SU-DHL-6 (cell line): Measurements from ENCODE around the gene BRSK2.

Experiments used
- H2AFZ ChIP-seq: fragments of 200-600 bp; sonication (generic); 2 replicates; pipeline ENCODE4 v1.6.1; 2014; ENCODE audit warnings: low read depth, mild to moderate bottlenecking, moderate library complexity, mixed read lengths, antibody characterized with exemption, low read length; ENCODE audit not compliant: severe bottlenecking
- H3F3A ChIP-seq: fragments of 200-600 bp; shearing (Covaris generic); 2 replicates; pipeline ENCODE4 v1.6.0; 2016; ENCODE audit warnings: antibody characterized with exemption, mild to moderate bottlenecking; ENCODE audit not compliant: insufficient read depth
- H3K27ac ChIP-seq: fragments of 200-600 bp; sonication (generic); 2 replicates; pipeline ENCODE4 v1.5.1; 2016; ENCODE audit warnings: low read depth, mild to moderate bottlenecking, low read length, moderate library complexity, mixed read lengths
- H3K27me3 ChIP-seq: fragments of 200-600 bp; sonication (generic), shearing (Covaris generic); 2 replicates; pipeline ENCODE4 v1.6.0; 2014; ENCODE audit warnings: mild to moderate bottlenecking, low read length
- H3K36me3 ChIP-seq: fragments of 200-600 bp; sonication (generic); 2 replicates; pipeline ENCODE4 v1.6.1; 2014; ENCODE audit warnings: mild to moderate bottlenecking, low read length, mixed read lengths
- H3K4me2 ChIP-seq: fragments of 300-600, 200-600 bp; shearing (Covaris generic), sonication (generic); 2 replicates; pipeline ENCODE4 v1.6.0; 2014; ENCODE audit warnings: low read length, low read depth, mild to moderate bottlenecking; ENCODE audit not compliant: poor library complexity, severe bottlenecking
- H3K4me3 ChIP-seq: fragments of 200-600 bp; sonication (generic); 2 replicates; pipeline ENCODE4 v1.5.1; 2014; ENCODE audit warnings: antibody characterized with exemption, low read length, mild to moderate bottlenecking, mixed read lengths; ENCODE audit not compliant: insufficient read depth, poor library complexity, severe bottlenecking
- H3K79me2 ChIP-seq: fragments of 200-600 bp; sonication (generic); 2 replicates; pipeline ENCODE4 v1.6.1; 2014; ENCODE audit warnings: mild to moderate bottlenecking, low read length, moderate library complexity; ENCODE audit not compliant: insufficient read depth
- H3K9ac ChIP-seq: fragments of 200-600 bp; sonication (generic); 2 replicates; pipeline ENCODE4 v1.7.0; 2014; ENCODE audit warnings: mild to moderate bottlenecking, low read length
- H3K9me2 ChIP-seq: fragments of 200-600 bp; sonication (generic); replicated peaks from 2 replicates; pipeline ENCODE4 v1.6.1; 2014; ENCODE audit warnings: low read length; ENCODE audit not compliant: insufficient read depth
- H3K9me3 ChIP-seq: fragments of 200-600 bp; sonication (generic); 2 replicates; pipeline ENCODE4 v1.6.1; 2014; ENCODE audit warnings: low read length, mixed read lengths; ENCODE audit not compliant: insufficient read depth
- H4K20me1 ChIP-seq: fragments of 200-600 bp; sonication (generic); 2 replicates; pipeline ENCODE4 v1.6.1; 2014; ENCODE audit warnings: low read depth, mild to moderate bottlenecking, antibody characterized with exemption, low read length, moderate library complexity, mixed read lengths
- CTCF ChIP-seq: fragments of 200-600 bp; sonication (generic); IDR thresholded peaks from one replicate; pipeline ENCODE4 v1.5.1; 2017; ENCODE audit warnings: antibody characterized with exemption, mild to moderate bottlenecking, low read length, moderate library complexity; ENCODE audit not compliant: insufficient read depth, poor library complexity, severe bottlenecking
- EZH2phosphoT487 ChIP-seq: fragments of 200-600 bp; sonication (generic), shearing (Covaris generic); conservative IDR thresholded peaks from 2 replicates; pipeline ENCODE4 v1.6.1; 2018; ENCODE audit warnings: mild to moderate bottlenecking, antibody characterized with exemption, low read length, moderate library complexity, mixed read lengths

The BRSK2 gene

GRCh38 chr11:1444823-1445422, 55.2 kb downstream of the BRSK2 start:
- no peak overlapping the region for H3K27ac ChIP-seq
- no peaks in the 10 kb centered on the region for H3K27me3 ChIP-seq
- TF ChIP-seq EZH2phosphoT487 (no peak), CTCF (no peak)
- no peak overlapping the region for H3K9ac ChIP-seq
- no peak overlapping the region for H3K4me2 ChIP-seq
- H3K79me2 ChIP-seq, result no peaks in the 10 kb centered on the region
- H4K20me1 ChIP-seq, result no peaks in the 10 kb centered on the region
- no peaks in the 10 kb centered on the region for H3K9me2 ChIP-seq
- H3K4me3 ChIP-seq, result no peak overlapping the region
- no peaks in the 10 kb centered on the region for H3K36me3 ChIP-seq
- H3F3A ChIP-seq, result no peaks in the 10 kb centered on the region
- no peak overlapping the region for H2AFZ ChIP-seq
- H3K9me3 ChIP-seq, result no peaks in the 10 kb centered on the region

DNA sequence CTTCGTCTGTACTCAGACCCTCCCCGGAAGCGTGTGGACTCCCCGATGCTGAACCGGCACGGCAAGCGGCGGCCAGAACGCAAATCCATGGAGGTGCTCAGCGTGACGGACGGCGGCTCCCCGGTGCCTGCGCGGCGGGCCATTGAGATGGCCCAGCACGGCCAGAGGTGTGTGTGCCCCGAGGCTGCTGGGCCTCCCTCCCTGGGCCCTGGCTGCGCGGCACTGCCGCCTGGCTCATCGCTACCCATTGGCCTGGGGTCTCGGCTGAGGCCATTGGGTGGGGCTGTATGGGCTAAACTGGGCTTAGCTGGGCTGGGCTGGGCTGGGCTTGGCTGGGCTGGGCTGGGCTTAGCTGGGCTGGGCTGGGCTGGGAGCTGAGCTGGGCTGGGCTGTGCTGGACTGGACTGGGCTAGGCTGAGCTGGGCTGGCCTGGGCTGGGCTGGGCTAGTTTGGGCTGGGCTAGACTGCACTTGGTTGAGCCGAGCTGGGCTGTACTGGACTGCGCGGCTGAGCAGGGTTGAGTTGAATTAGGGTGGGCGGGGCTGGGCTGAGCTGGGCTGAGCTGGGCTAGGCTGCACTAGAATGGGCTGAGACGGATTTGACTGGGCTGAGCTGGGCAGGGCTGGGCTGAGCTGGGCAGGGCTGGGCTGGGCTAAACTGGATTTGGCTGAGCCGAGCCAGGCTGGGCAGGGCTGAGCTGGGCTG, 56.2 kb downstream of the BRSK2 start:
- H3K27ac ChIP-seq, result no peak overlapping the region
- no peaks in the 10 kb centered on the region for H4K20me1 ChIP-seq
- no peaks in the 10 kb centered on the region for H3K27me3 ChIP-seq
- no peak overlapping the region for H3K9ac ChIP-seq
- no peaks in the 10 kb centered on the region for H3K9me2 ChIP-seq
- H3K9me3 ChIP-seq, result no peaks in the 10 kb centered on the region
- no peak overlapping the region for H2AFZ ChIP-seq
- TF ChIP-seq CTCF (no peak), EZH2phosphoT487 (no peak)
- H3K36me3 ChIP-seq, result no peaks in the 10 kb centered on the region
- no peak overlapping the region for H3K4me2 ChIP-seq
- no peaks in the 10 kb centered on the region for H3K79me2 ChIP-seq
- no peak overlapping the region for H3K4me3 ChIP-seq
- no peaks in the 10 kb centered on the region for H3F3A ChIP-seq

- no peaks in the 10 kb centered on the region for H3K9me3 ChIP-seq
- H3K27ac ChIP-seq, result no peak overlapping the region
- H3K36me3 ChIP-seq, result no peaks in the 10 kb centered on the region
- no peak for TF ChIP-seq EZH2phosphoT487
- no peak for TF ChIP-seq CTCF
- no peaks in the 10 kb centered on the region for H3K9me2 ChIP-seq
- H3K4me3 ChIP-seq, result no peak overlapping the region
- no peak overlapping the region for H3K4me2 ChIP-seq
- no peaks in the 10 kb centered on the region for H4K20me1 ChIP-seq
- H2AFZ ChIP-seq, result no peak overlapping the region
- H3F3A ChIP-seq, result no peaks in the 10 kb centered on the region
- no peaks in the 10 kb centered on the region for H3K27me3 ChIP-seq
- H3K9ac ChIP-seq, result no peak overlapping the region
- no peaks in the 10 kb centered on the region for H3K79me2 ChIP-seq
Observed at GRCh38 chr11:1446623-1447022, 56.9 kb downstream of the BRSK2 start.
